C1 segment of cervical spinal cord (tissue), 14 donors: ENCODE results near the gene C5.
"Not testable (repeated sequence)": the region's sequence is repeated elsewhere in the genome, so short reads cannot be mapped to it uniquely, and the experiment has no call there.

ENCODE experiments used
- DNase-seq, 14 donors: peaks; one replicate each; lab custom pipeline; 2025; lab: John Stamatoyannopoulos, UW

Gene C5

DNA sequence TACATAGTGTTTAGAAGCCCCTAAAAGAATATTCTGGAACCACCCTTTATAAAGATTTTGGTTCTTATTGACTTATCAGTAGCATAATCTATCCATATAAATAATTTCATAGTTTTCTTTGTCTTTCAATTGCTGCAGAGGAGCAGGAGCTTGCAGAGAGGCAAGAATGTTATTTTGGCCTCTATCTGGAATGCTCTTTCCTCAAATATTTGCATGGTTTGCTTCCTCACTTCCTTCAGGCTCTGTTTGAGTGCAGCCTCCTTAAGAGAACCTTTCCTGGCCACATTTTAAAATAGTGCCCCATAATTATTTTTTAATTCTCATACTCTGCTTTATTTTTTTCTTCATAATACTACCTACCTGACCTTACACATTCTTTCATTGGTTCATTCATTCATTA, 1.5 kb downstream of the C5 start:
- DNase-seq, result no peak

DNA sequence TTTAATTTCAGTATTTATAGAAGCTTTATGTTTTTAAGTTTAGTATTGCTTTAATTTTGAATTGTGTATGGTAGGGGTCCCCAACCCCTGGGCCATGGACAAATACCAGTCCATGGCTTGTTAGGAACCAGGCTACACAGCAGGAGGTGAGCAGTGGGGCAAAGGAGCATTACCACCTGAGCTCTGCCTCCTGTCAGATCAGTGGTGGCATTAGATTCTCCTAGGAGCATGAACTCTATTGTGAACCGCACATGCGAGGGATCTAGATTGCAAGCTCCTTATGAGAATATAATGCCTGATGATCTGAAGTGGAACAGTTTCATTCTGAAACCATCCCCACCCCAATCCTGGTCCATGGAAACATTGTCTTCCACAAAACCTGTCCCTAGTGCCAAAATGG, 1.9 kb downstream of the C5 start:
- DNase-seq, result no peak

DNA sequence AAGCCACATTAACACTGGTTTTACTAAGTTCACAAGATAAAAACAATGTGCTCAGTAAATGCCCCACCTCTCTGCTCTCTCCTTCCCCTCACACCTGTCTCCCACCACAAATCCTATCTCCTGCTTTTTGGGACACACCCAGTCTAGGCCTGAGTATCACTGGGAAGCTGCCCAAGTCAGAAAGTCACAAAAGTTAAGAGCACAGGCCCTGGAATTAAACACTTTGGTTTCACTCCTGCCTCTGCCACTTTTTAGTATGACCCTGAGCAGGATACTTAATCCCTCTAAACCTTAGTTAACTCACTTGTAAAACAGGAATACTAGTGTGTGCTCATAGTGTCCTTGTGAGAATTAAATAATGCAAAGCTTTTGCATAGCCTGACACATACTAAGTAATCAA, 11.3 kb downstream of the C5 start:
- no peak for DNase-seq

DNA sequence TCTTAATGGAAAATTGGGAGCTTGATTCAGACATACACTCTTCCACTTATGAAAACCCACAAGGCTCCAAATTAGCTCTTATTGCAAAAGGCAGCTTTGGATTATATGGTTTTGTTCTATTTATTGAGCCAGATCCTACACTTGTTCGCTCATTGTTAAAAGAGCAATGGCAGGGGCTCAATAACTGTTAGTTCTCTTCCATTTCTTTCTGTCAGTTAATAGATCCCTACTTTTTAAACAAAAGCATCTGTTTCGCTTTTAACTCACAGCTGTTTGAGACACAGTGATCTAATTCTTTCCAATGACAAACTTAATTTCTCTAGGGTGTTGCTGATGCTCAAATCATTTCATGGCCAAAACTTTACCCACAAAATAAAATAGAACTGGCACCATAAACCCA, 11.7 kb downstream of the C5 start:
- DNase-seq, result no peak

DNA sequence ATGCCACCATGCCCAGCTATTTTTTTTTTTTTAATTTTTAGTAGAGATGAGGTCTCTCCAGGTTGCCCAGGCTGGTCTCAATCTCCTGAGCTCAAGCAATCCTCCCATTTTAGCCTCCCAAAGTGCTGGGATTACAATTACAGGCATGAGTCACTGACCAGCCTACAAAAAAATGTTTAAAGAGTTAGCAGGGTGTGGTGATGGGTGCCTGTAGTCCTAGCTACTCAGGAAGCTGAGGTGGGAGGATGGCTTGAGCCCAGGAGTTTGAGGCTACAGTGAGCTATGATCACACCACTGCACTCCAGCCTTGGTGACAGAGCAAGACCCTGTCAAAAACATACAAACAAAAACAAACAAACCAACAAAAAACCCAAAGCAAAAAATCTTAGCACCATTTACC, 14.4 kb downstream of the C5 start:
- DNase-seq, result not testable (repeated sequence)

DNA sequence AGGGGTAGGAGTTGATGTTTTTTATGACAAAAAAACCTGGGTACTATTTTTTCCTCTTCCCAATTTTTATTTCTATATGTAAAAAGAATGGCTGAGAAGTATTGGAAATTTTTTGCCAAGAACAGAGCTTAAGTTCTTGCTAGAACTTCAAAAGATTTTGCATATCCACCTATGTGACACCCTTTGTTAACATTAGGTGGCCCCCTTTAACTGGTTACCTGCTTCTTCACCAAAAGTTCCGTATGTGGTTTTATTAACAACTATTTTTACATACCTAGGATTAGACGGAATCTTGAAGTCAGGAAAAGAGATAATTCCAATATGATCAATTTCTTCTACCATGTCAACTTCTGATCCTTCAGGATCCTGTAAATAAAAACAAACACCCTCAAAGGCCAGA, 15.5 kb downstream of the C5 start:
- no peak for DNase-seq

DNA sequence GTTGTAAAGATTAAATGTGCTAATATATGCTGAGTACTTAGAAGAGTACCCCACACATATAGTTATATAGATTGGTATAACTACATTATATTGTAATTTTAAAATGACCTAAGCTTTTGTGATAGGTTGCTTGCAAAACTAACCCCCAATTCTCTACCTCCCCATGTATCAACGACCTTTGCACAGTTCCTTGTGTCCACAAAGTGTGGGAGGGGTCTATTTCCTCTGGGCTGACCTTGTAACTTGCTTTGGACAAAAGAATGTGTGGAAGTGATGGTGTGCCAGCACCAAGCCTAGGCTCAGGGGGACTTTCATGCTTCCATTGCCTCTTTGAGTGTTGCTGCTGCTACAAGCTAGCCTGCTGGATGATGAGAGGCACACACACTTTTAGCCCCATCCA, 20.6 kb downstream of the C5 start:
- DNase-seq, result no peak

DNA sequence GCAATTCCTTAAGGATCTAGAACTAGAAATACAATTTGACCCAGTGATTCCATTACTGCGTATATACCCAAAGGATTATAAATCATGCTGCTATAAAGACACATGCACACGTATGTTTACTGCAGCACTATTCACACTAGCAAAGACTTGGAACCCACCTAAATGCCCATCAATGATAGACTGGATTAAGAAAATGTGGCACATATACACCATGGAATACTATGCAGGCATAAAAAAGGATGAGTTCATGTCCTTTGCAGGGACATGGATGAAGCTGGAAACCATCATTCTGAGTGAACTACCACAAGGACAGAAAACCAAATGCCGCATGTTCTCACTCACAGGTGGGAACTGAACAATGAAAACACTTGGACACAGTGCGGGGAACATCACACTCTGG, 21.8 kb downstream of the C5 start:
- DNase-seq, result not testable (repeated sequence)

DNA sequence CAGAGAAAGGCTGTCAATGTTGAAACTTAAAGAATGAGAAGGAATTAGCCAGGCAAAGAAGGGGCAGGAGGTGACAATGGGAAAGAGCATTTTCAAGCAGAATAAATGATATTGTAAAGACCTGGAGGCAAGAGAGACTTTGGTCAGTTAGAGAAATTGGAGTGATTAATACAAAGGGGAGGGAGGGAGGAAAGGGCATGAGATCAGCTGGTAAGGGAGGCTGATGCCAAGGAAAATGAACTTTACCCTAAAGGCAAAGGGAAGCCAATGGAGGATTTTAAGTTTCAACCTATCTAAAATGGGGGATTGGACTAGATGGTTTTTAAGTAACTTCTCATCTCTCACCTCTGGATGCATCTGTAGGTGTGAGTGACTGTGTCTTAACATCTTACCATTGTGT, 23.3 kb downstream of the C5 start:
- DNase-seq, result no peak

DNA sequence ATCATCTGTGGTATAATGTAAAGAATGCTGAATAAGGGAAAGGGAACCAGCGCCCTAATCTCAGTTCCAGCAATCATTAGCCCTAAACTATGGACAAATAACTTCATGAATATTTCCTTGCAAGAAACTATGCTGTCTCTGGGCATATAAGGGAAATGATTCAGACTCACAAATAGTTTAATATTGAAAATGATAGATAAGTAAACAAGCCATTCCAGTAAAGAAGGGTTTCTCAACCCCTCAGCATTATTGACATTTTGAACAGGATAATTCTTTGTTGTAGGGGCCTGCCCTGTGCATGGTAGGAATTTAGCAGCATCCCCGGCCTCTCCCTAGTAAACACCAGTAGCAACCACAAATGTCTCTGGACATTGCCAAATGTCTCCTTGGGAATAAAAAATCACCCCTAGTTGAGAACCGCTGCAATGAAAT, 23.8 kb downstream of the C5 start:
- no peak for DNase-seq

DNA sequence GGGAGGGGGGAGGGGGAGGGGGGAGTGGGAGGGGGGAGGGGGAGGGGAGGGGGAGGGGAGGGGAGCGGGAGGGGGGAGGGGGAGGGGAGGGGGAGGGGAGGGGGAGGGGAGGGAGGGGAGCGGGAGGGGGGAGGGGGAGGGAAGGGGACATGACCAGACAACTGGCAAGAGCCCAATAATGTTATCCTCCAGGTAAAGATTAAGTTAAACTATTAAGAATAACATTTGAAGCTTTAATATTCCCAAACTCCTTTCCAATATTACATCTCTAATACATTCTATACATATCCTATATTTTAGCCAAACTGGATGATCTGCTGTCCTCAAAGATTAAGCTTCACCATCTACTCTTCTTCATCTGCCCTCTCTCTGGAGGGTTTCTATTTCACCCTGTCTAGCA, 25.8 kb downstream of the C5 start:
- DNase-seq, result no peak

DNA sequence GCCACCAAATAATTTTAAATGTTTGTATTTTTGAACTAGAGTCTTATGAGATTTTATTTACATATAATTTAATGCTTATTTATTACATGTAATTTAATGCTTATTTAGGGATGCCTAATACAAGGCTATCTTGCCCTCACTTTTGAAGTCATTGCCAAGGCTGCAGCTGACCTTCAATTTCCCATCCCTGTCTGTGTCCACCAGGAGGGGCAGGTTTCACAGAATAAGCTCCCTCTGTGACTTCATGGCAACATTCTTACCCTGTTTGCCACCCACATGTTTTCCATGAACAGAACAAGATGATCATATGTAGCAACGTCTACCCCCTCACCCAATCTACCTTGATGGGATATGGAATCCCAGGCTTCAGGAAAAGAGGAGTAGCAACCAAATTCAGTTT, 27.0 kb downstream of the C5 start:
- DNase-seq, result no peak

DNA sequence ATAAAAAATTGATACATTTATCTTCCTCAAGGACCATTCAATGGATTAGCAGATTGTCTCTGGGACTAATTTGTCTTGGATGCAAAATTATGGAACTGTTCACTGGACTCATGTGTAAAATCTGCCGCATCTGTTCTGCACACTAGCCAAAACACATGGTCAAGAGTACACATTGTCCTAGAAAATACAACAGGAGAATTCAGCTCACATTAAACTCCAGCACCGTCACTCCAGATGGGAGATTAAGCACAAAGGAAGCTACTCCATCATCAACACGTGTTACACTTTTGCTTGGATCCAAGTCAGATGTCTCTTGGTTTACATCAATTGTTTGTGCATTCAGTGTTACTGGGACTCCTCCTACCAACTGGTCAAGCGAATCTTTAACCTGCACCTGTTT, 28.8 kb downstream of the C5 start:
- peak in 1 of 14 donors; percentile 10 for DNase-seq

DNA sequence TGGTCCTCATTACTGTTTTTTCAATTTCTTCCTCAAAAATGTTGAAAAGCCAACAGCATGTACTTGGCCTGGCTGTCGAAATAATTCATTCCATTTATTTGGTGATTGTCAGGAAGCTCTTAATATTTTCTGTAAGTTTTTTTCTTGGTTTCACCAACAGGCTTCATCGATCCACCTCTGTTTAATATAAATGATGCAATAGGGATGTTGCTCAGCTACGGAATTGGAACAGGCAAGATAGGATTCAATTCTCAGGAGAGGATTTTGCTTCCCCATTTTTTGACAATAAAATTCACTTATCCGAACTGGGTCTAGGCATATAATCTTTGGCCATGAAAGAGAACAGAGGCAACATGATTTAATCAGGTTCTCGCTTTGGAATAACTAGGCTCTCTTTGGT, 30.8 kb downstream of the C5 start:
- DNase-seq, result no peak

DNA sequence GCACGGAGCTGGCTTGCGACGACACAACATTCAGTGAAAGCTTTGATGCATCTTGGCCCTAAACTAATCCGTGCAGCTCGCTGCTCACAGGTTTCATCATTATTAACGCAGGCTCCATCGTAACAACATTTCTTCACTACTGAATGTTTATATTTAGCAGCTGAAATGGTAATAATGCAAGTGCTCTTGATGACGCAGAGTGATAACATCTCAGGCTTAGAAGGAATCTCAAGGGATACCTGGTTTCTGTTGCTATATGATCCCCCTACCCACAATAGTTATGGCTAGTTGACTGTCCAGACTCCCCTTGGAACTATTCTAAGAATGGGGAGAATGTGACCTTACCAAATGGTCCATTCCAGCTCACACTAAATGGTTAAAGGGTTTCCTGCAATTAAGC, 36.2 kb downstream of the C5 start:
- DNase-seq, result no peak

DNA sequence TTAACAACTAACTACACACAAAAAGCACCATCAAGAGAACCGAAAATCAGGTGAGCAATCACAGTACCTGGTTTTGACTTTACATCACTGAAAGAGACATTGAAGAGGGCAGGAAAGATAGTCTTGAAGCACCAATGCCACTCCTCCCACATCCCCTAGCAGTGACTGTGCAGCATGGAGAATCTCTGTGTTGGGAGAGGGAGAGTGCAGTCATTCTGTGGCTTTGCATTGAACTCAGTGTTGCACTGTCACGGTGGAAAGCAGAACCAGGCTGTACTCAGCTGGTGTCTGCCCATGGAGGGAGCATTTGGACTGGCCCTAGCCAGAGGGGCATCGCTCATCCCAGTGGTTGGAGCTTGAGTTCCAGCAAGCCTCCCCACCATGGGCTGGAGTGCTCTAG, 40.4 kb downstream of the C5 start:
- no peak for DNase-seq

DNA sequence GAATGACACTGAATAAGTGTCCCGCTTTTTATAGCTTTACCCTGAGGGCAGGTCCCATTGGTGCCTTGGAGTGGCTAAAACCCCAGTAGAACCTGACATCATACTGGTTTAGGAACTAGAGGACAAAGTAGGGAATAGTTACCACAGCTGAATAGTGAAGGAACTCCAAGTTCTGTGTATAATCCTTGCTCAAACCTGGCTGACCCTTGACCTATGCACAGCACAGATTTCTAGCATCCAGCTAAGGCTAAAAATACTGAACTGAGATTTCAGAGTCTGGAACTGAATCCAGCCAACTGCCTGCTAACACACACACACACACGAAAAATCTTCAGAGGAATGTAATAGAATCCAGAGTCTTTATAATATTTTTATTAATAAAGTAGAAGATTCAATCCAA, 50.8 kb downstream of the C5 start:
- DNase-seq, result no peak

DNA sequence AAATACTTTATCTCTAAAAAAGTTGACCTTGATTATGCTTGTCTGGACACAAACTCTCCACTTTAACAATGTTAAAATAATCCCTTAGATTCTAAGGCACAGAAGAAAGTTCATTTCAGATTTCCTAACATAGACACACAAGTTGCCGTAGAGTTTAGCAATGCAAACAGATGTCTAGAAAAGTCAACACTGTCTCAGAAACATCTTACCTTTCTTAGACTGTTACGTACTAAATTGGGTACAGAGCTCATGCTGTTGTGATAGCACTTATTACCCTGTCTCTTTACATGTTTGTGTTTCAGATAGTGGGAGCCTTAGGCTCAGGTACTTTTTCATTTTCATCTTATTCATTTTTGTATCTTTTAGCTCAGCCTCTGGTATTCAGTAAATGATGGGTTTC, 52.0 kb downstream of the C5 start:
- no peak for DNase-seq

DNA sequence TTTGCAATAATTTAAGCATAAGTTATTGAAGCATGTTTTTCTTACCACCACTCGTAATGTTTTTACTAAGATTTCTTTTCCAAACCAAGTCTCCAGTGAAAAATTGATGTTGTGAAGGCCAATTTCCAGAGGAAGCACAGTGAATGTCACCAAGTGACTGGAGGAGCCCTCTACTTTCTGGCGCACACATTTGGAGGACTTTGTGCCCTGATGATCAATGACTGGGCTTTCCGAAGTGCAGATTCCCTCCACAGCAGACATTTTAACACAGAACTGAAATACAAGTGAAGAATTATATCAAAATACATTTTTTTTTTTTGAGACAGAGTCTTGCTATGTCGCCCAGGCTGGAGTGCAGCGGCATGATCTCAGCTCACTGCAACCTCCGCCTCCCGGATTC, 52.6 kb downstream of the C5 start:
- no peak for DNase-seq

DNA sequence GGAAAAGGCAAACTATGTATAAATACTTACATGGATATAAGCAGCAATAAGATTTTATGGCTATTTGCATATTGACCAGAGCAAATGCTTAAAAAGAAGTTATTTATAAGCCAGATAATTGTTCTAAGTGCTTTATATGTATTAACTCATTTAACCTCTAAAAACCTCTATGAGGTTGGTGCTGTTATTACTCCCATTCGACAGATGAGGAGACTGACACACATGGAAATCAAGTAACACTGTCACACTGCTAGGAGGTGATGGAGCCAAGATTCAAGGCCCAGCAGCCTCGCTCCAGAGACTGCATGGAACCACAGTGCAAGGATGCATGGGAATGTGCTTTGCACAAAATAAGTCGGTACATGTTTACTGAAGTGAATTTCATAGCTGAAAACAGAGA, 53.7 kb downstream of the C5 start:
- DNase-seq, result no peak

DNA sequence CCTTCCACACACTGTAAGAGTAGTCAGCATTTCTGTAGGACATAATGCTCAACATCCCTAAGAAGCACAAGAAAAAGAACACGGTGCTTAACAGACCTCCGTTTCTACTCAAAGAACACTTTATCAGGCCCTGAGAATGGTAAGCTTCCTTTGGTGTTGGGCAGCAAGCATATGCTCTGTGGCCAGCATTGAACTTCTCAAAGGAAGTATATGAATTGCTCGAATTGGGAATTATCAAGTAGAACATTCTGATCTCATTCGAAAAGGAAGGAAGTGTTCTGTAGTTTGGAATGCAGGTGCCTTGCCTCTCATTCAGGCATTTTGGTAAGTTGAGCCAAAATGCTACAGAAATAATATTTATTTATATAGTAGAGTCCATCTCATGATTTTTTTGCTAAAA, 61.0 kb downstream of the C5 start:
- no peak for DNase-seq

DNA sequence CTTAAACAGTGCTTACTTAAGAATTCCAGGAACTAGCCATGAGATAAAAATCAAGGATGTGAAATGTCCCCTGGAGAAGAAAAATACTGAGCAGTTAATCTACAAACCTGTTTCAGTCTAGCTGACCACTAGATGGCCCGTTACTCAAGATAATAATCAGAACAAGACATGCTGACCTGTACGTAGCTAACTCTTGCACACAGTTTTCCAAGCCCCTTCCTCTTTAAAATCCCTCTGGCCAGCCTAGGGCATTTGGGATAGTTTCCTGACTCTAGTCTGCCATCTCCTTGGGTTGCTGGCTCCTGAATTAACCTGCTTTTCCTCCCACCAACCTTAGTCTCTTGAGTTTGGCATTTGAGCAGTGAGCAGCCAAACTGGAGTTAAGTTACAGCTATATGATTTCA, 64.3 kb downstream of the C5 start:
- no peak for DNase-seq

DNA sequence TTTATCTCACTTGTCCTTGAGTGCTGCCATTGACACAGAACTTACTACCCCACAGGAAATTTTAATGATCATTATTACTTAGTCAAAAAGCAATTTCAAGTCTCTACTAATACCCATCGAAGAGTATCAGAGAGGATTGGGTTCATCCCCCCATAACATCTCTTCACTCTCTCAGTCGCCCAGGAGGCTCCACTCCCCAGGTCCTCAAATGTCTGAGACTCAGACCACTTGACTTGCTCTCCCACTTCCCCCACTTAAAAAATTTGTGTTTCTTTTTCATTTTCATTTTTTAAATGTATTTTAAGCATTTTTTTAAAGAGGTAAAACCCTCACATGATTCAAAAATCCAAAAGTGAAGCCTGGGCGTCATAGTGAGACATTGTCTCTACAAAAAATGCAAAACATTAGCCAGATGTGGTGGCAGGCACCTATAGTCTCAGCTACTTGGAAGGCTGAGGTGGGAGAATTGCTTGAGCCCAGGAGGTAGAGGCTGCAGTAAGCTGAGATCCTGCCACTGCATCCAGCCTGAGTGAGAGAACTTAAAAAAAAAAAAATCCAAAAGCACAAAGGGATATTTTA, 66.7 kb downstream of the C5 start:
- no peak for DNase-seq

DNA sequence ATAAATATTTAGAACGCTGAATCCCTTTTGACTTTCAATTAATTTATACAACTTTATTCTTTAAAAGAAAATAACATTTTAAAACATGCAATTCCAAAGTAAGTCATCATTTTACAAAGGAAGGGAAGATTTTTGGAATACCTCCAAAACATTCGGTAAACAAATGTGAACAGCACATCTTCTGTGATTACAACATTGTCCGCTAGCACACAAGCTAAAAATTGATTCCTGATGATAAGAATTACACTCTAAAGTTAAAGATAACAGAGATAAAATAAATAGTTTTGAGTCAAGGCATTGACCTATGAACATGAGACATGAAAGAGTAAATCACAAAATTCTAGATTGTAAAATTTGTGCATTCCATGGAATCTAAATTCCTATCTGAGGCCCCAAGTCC, 67.2 kb downstream of the C5 start:
- no peak for DNase-seq

DNA sequence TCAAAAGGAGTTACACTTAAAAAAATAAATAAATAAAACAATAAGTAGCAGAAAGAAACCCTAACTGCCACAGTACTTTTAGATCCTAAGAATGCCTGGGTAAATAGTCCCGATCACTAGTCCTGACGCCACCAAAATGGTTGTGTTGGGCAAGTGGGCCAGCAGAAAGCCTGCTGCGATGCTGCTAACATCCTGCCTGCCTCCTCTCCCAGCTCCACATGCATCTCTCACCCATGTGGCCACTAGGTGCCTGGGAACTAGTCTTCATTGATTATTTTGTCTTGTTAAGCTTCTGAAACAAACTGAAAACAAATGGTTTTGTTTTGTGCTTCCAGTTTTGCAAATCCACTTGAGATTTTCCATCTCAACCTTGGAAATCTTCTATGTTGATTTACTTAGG, 69.1 kb downstream of the C5 start:
- no peak for DNase-seq
